Upper lobe of right lung (tissue), 1 donor: ENCODE measurements around the gene RASA2. TPM values are rescaled to one million over a fixed set of nuclear protein-coding genes. Genes with fewer than 3 reads are reported as not detected.

Experiments
- ATAC-seq: fragments of 200-7000 bp; cut with Tn5 transposase; one replicate; pipeline ENCODE4 v1.9.1; 2020; ENCODE audit warnings: mild to moderate bottlenecking, moderate library complexity
- DNase-seq: peaks from one replicate; pipeline ENCODE4 v3.0.0-alpha.2; 2020
- H3K27ac ChIP-seq: fragments of 200-600 bp; one replicate; pipeline ENCODE4 v1.8.0; 2022
- H3K27me3 ChIP-seq: fragments of 200-600 bp; one replicate; pipeline ENCODE4 v1.8.0; 2022; ENCODE audit warnings: mild to moderate bottlenecking
- H3K36me3 ChIP-seq: fragments of 200-600 bp; one replicate; pipeline ENCODE4 v1.8.0; 2022
- H3K4me1 ChIP-seq: fragments of 200-600 bp; one replicate; pipeline ENCODE4 v1.8.0; 2022
- H3K4me3 ChIP-seq: fragments of 200-600 bp; one replicate; pipeline ENCODE4 v1.8.0; 2022; ENCODE audit warnings: mild to moderate bottlenecking
- H3K9me3 ChIP-seq: fragments of 200-600 bp; one replicate; pipeline ENCODE4 v1.8.0; 2022
- CTCF ChIP-seq: fragments of 200-600 bp; IDR thresholded peaks from one replicate; pipeline ENCODE4 v1.8.0; 2022; ENCODE audit warnings: antibody characterized with exemption
- intact Hi-C: fragments of 100-400 bp; cut with DNase I; formaldehyde crosslinking; loops from one replicate; pipeline ENCODE4 v1.11.0; 2022
- total RNA-seq: library from RNA; stranded (reverse); fragmentation: NEBNext Ultra II Directional; extraction: Animal tissue kit (Norgen Biotek cat#: 25700); gene quantifications from one replicate; pipeline ENCODE4 v1.2.1, GENCODE V29; 2021
- donor health status: DM: no; HTN: yes; CAD: no; lungs with severe emphysema.

The RASA2 gene
- total RNA-seq, 1 donor from 2014 or later, result 30.3 TPM

GRCh38 chr3:141646760-141647561, 160.1 kb downstream of the RASA2 start:
- no peak for TF ChIP-seq CTCF
- H3K4me3 ChIP-seq, result no peak overlapping the region
- DNase-seq (no peak), ATAC-seq (peak; percentile 96)
- no peaks in the 10 kb centered on the region for H3K9me3 ChIP-seq
- H3K27me3 ChIP-seq, result no peaks in the 10 kb centered on the region
- no peaks in the 10 kb centered on the region for H3K4me1 ChIP-seq
- no peak overlapping the region for H3K27ac ChIP-seq
- no peaks in the 10 kb centered on the region for H3K36me3 ChIP-seq
- intact Hi-C loops, result no loop called here

- H3K27me3 ChIP-seq, result no peaks in the 10 kb centered on the region
- DNase-seq, result no peak
- no peak overlapping the region for H3K4me3 ChIP-seq
- intact Hi-C loops, result no loop called here
- H3K4me1 ChIP-seq, result no peaks in the 10 kb centered on the region
- H3K36me3 ChIP-seq, result no peaks in the 10 kb centered on the region
- ATAC-seq, result no peak
- no peak overlapping the region for H3K27ac ChIP-seq
- TF ChIP-seq CTCF, result no peak
- H3K9me3 ChIP-seq, result no peaks in the 10 kb centered on the region
Observed at GRCh38 chr3:141647562-141647915, 160.7 kb downstream of the RASA2 start.

GRCh38 chr3:141648055-141648910, 161.5 kb downstream of the RASA2 start:
- Histone ChIP-seq H3K36me3 (no peaks in the 10 kb centered on the region), H3K9me3 (no peaks in the 10 kb centered on the region), H3K27ac (no peak overlapping the region), H3K27me3 (no peaks in the 10 kb centered on the region), H3K4me3 (no peak overlapping the region), H3K4me1 (no peaks in the 10 kb centered on the region)
- intact Hi-C loops, result no loop called here
- no peak for TF ChIP-seq CTCF
- DNase-seq (no peak), ATAC-seq (no peak)

- no peak for ATAC-seq
- DNase-seq, result no peak
- Histone ChIP-seq H3K4me1 (no peaks in the 10 kb centered on the region), H3K27me3 (no peaks in the 10 kb centered on the region), H3K36me3 (no peaks in the 10 kb centered on the region), H3K27ac (no peak overlapping the region), H3K9me3 (no peaks in the 10 kb centered on the region), H3K4me3 (no peak overlapping the region)
- no peak for TF ChIP-seq CTCF
- intact Hi-C loops, result no loop called here
Observed at GRCh38 chr3:141649871-141650270, 163.0 kb downstream of the RASA2 start.

- Histone ChIP-seq H3K4me1 (no peaks in the 10 kb centered on the region), H3K36me3 (no peaks in the 10 kb centered on the region), H3K27ac (no peak overlapping the region), H3K9me3 (no peaks in the 10 kb centered on the region), H3K4me3 (no peak overlapping the region), H3K27me3 (no peaks in the 10 kb centered on the region)
- DNase-seq (no peak), ATAC-seq (no peak)
- no peak for TF ChIP-seq CTCF
- intact Hi-C loops, result no loop called here
Observed at GRCh38 chr3:141650783-141651182, 164.0 kb downstream of the RASA2 start.
